Measurements from ENCODE around the gene NINJ1.

- TF ChIP-seq POLR2AphosphoS5 (IDR thresholded peaks at IDR 0.05) (no peak), CTCF (IDR thresholded peaks at IDR 0.05) (no peak), POLR2A (IDR thresholded peaks at IDR 0.05) (no peak)
These were observed 41.6 kb downstream of the NINJ1 start for GRCh38 chr9:93092251-93092991.
